HCT116 (cell line): ENCODE data around the gene FOXP1.

ENCODE experiments used
- CTCF ChIP-seq, 3 experiments: fragments of 200-600 bp in 1 of 3; sonication (generic) in 1 of 3; IDR thresholded peaks in 2 of 3; conservative IDR thresholded peaks in 1 of 3; 2 replicates each; pipeline ENCODE4 v1.5.1; 2012 to 2017; ENCODE audit warnings: low read depth in 2 of 3, low read length in 2 of 3, antibody characterized with exemption in 1 of 3, borderline replicate concordance in 1 of 3, control low read depth in 1 of 3, mild to moderate bottlenecking in 1 of 3, mixed read lengths in 1 of 3, mixed run types in 1 of 3, moderate library complexity in 1 of 3; ENCODE audit not compliant: insufficient read depth in 1 of 3
- EZH2 ChIP-seq: fragments of 200-600 bp; sonication (generic); IDR thresholded peaks from 2 replicates; pipeline ENCODE4 v1.6.1; 2017; ENCODE audit warnings: antibody characterized with exemption, mixed run types
- JUND ChIP-seq: IDR thresholded peaks from 2 replicates; pipeline ENCODE4 v1.6.1; 2012

GRCh38 chr3:71214016-71214415 is 369.5 kb downstream of the FOXP1 start:
- no peak for TF ChIP-seq CTCF (IDR thresholded peaks at IDR 0.05 in 2 of 3, conservative IDR thresholded peaks at IDR 0.05 in 1 of 3; ENCODE audit: borderline replicate concordance in 1 of 3, insufficient read depth in 1 of 3, low read depth in 2 of 3, low read length in 2 of 3)
- no peak for TF ChIP-seq EZH2
- TF ChIP-seq JUND: no peak
